ENCODE data around the gene PTPRM. TPM values are rescaled to one million over a fixed set of nuclear protein-coding genes. Genes with fewer than 3 reads are reported as not detected.

The PTPRM gene
- total and polyA plus RNA-seq, 2 of the 4 experiments (the other 2 are of a cell fraction), result 28.3 to 51.2 TPM

GRCh38 chr18:8121942-8122480, 554.9 kb downstream of the PTPRM start (continued):
- TF ChIP-seq BHLHE40 (IDR thresholded peaks at IDR 0.05; ENCODE audit: low read depth, low read length), result peak; percentile 73
- no peak for TF ChIP-seq POLR2A (IDR thresholded peaks at IDR 0.05; ENCODE audit: low read depth, low read length)

- Histone ChIP-seq H3K36me3 (ENCODE audit: control insufficient read depth, insufficient read depth, low read length) (no peaks in the 10 kb centered on the region; the same call in 1 of the 2 replicates), H3K9ac (ENCODE audit: low read depth, low read length) (no peak overlapping the region), H3K79me1 (ENCODE audit: low read depth in 1 of 2, low read length in 2 of 2) (no peaks in the 10 kb centered on the region), H3K23ac (ENCODE audit: low read depth, low read length) (peak overlapping the region; percentile 73; the same call in 1 of the 2 replicates), H2BK5ac (ENCODE audit: low read depth, low read length, poor library complexity, severe bottlenecking) (peak overlapping the region; percentile 32), H3K4me1 (ENCODE audit: control insufficient read depth, insufficient read depth, low read length) (peaks cover 6% of the 10 kb centered on the region), H3K9me3 (ENCODE audit: control insufficient read depth, insufficient read depth, low read length) (no peaks in the 10 kb centered on the region), H3K27me3 (ENCODE audit: control insufficient read depth, insufficient read depth, low read length) (no peaks in the 10 kb centered on the region), H2AK5ac (ENCODE audit: low read depth, low read length) (peak overlapping the region; percentile 86), H3K27ac (ENCODE audit: insufficient read depth, low read length) (no peak overlapping the region; the same call in 1 of the 2 replicates), H4K20me1 (ENCODE audit: insufficient read depth, low read length) (no peaks in the 10 kb centered on the region), H2AK9ac (replicated peaks; ENCODE audit: low read depth, low read length, poor library complexity) (no peak overlapping the region), H4K91ac (ENCODE audit: insufficient read depth, low read depth, low read length) (peak overlapping the region; percentile 81), H2BK120ac (ENCODE audit: low read depth, low read length) (peak overlapping the region; percentile 82), H4K8ac (ENCODE audit: low read depth in 2 of 2, low read length in 2 of 2) (peak overlapping the region; percentile 43 to 78; a peak in 3 of 4 replicates), H4K5ac (ENCODE audit: low read depth, low read length) (no peak overlapping the region), H3K18ac (ENCODE audit: low read depth, low read length) (peak overlapping the region; percentile 16; the same call in 1 of the 2 replicates), H3K9me1 (ENCODE audit: insufficient read depth, low read length) (peaks cover 7% of the 10 kb centered on the region), H2BK15ac (ENCODE audit: low read depth, low read length) (peak overlapping the region; percentile 88), H3K4me2 (ENCODE audit: low read depth, low read length) (no peak overlapping the region), H3K4me3 (ENCODE audit: insufficient read depth, low read depth, low read length) (no peak overlapping the region), H2BK20ac (ENCODE audit: low read depth, low read length) (peak overlapping the region; percentile 86), H3K4ac (ENCODE audit: low read depth, low read length) (peak overlapping the region; percentile 90), H3K14ac (replicated peaks; ENCODE audit: low read depth, low read length) (peak overlapping the region; percentile 89), H2AFZ (replicated peaks; ENCODE audit: low read length, poor library complexity) (peak overlapping the region; percentile 59), H3K56ac (ENCODE audit: extremely low read depth, insufficient read depth, low read length) (0 out of 2 replicates have a peak overlapping the region, but pooled peaks have one; percentile 4)
- ATAC-seq (ENCODE audit: low read depth) (no peak), DNase-seq (no peak)
- intact Hi-C loops (cut with micrococcal nuclease) (loop anchor here (10.0 kb wide), 1 partner anchor 550 kb away; no protein-coding TSS in a partner anchor), dilution Hi-C loops (cut with HindIII; ENCODE audit: low sequenced_read_pairs, unreplicated experiment) (no loop called here), in situ Hi-C loops (cut with MboI; ENCODE audit: low sequenced_read_pairs) (no loop called here)
- POLR2A ChIA-PET (ENCODE audit: unreplicated experiment), result interaction anchor here (0.6 kb wide), 1 partner anchor 64 kb away, joined by 4 read pairs; no protein-coding TSS in a partner anchor
- no peak for TF ChIP-seq BHLHE40 (IDR thresholded peaks at IDR 0.05; ENCODE audit: low read depth, low read length)
- no peak for TF ChIP-seq USF2 (IDR thresholded peaks at IDR 0.05; ENCODE audit: low read depth, low read length)
- no peak for TF ChIP-seq ELK1 (IDR thresholded peaks at IDR 0.05; ENCODE audit: borderline replicate concordance, low read depth, low read length)
- no peak for TF ChIP-seq MAFK (IDR thresholded peaks at IDR 0.05; ENCODE audit: low read depth, low read length)
- no peak for TF ChIP-seq POLR2A (IDR thresholded peaks at IDR 0.05; ENCODE audit: low read depth, low read length)
- TF ChIP-seq SMC3 (IDR thresholded peaks at IDR 0.05; ENCODE audit: low read depth, low read length), result no peak
- 13% methylated on average over 1 of the region's 7 CpGs; no CpG with 5 or more reads in 1 of the 2 experiments for WGBS, 2 experiments (ENCODE audit: extremely low coverage in 2 of 2, insufficient read length in 1 of 2)
- CTCF ChIA-PET, result no interaction called here
- no TSS peak for BruUV-seq (replicated peaks)
These were observed 557.4 kb downstream of the PTPRM start for GRCh38 chr18:8124232-8125146.
